ENCODE measurements around the gene BAHCC1.

BAHCC1 gene

GRCh38 chr17:81392909-81393654 is 2.2 kb upstream of the BAHCC1 start:
- H3K27ac ChIP-seq (ENCODE audit: low read length), result no peak overlapping the region
- no peaks in the 10 kb centered on the region for H3K9me2 ChIP-seq (replicated peaks; ENCODE audit: insufficient read depth, low read length)
- no peak overlapping the region for H3K9ac ChIP-seq (ENCODE audit: low read length)
- peaks cover 90% of the 10 kb centered on the region for H3K27me3 ChIP-seq (replicated peaks; ENCODE audit: insufficient read depth, low read length)
- peaks cover 10% of the 10 kb centered on the region for H3K4me1 ChIP-seq (ENCODE audit: low read length)
- H4K20me1 ChIP-seq (ENCODE audit: insufficient read depth, low read length), result no peaks in the 10 kb centered on the region
- no peak for DNase-seq
- H3K4me3 ChIP-seq (ENCODE audit: low read length), result no peak overlapping the region
- H2AFZ ChIP-seq (ENCODE audit: low read length), result no peak overlapping the region
- TF ChIP-seq, protein P1, sequence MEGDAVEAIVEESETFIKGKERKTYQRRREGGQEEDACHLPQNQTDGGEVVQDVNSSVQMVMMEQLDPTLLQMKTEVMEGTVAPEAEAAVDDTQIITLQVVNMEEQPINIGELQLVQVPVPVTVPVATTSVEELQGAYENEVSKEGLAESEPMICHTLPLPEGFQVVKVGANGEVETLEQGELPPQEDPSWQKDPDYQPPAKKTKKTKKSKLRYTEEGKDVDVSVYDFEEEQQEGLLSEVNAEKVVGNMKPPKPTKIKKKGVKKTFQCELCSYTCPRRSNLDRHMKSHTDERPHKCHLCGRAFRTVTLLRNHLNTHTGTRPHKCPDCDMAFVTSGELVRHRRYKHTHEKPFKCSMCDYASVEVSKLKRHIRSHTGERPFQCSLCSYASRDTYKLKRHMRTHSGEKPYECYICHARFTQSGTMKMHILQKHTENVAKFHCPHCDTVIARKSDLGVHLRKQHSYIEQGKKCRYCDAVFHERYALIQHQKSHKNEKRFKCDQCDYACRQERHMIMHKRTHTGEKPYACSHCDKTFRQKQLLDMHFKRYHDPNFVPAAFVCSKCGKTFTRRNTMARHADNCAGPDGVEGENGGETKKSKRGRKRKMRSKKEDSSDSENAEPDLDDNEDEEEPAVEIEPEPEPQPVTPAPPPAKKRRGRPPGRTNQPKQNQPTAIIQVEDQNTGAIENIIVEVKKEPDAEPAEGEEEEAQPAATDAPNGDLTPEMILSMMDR (IDR thresholded peaks at IDR 0.05; ENCODE audit: low read length), result no peak
- no peak for TF ChIP-seq EZH2phosphoT487 (IDR thresholded peaks at IDR 0.05; ENCODE audit: low read length)
- no peak for TF ChIP-seq EZH2 (optimal IDR thresholded peaks at IDR 0.05; ENCODE audit: low read depth, low read length)
- no peaks in the 10 kb centered on the region for H3K9me3 ChIP-seq (replicated peaks; ENCODE audit: insufficient read depth, low read length)
- H3F3A ChIP-seq (ENCODE audit: insufficient read depth, low read length), result peaks cover 3% of the 10 kb centered on the region; the same call in 1 of the 2 replicates
- no peak overlapping the region; the same call in 1 of the 2 replicates for H3K4me2 ChIP-seq (ENCODE audit: low read depth, low read length)
- no peaks in the 10 kb centered on the region for H3K79me2 ChIP-seq (ENCODE audit: low read length)
- no peaks in the 10 kb centered on the region for H3K36me3 ChIP-seq (replicated peaks; ENCODE audit: insufficient read depth, low read length)

DNA sequence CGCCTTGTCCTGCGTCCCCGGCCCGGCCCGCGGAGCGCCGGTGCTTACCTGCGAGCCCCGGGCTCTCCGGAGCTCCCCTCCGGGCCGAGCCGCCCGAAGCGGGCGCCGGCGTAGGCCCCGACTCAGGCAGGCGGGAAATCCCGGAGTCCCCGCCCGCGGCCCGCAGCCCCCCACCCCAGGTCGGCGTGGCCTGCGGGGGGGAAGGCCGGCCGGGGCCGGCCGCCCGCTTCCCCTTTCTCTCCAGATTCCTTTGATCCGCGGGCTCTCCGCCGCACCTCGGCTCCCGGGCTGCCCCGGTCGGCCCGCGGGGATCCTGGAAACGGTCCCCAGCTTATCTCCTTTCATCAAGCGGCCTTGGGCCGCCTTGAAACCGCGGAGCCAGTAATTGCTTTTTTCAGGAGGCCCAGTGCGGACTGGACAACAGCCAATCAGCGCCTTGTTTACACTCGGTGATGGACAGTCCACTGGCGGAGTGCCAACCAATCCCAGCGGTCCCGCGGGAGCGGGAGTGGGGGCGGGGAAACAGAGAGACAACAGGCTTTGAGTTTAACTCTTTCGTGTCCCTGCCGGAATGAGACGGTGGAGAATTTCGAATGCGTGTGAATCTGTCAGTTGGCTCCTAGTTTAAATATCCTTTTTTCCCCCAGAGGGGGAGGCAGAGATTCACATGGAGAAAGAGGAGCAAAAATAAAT is 1.4 kb upstream of the BAHCC1 start:
- no peaks in the 10 kb centered on the region for H3K9me3 ChIP-seq (replicated peaks; ENCODE audit: insufficient read depth, low read length)
- no peak overlapping the region for H3K9ac ChIP-seq (ENCODE audit: low read length)
- H4K20me1 ChIP-seq (ENCODE audit: insufficient read depth, low read length), result no peaks in the 10 kb centered on the region
- peaks cover 90% of the 10 kb centered on the region for H3K27me3 ChIP-seq (replicated peaks; ENCODE audit: insufficient read depth, low read length)
- H3K4me2 ChIP-seq (ENCODE audit: low read depth, low read length), result peak overlapping the region; percentile 57; the same call in 1 of the 2 replicates
- peaks cover 10% of the 10 kb centered on the region for H3K4me1 ChIP-seq (ENCODE audit: low read length)
- peaks cover 3% of the 10 kb centered on the region; the same call in 1 of the 2 replicates for H3F3A ChIP-seq (ENCODE audit: insufficient read depth, low read length)
- no peaks in the 10 kb centered on the region for H3K36me3 ChIP-seq (replicated peaks; ENCODE audit: insufficient read depth, low read length)
- H3K27ac ChIP-seq (ENCODE audit: low read length), result no peak overlapping the region
- H3K79me2 ChIP-seq (ENCODE audit: low read length), result no peaks in the 10 kb centered on the region
- H3K4me3 ChIP-seq (ENCODE audit: low read length), result peak overlapping the region; percentile 21; the same call in 1 of the 2 replicates
- DNase-seq, result peak; percentile 99
- TF ChIP-seq, protein P1 (IDR thresholded peaks at IDR 0.05; ENCODE audit: low read length), result no peak
- TF ChIP-seq EZH2 (optimal IDR thresholded peaks at IDR 0.05; ENCODE audit: low read depth, low read length), result no peak
- TF ChIP-seq EZH2phosphoT487 (IDR thresholded peaks at IDR 0.05; ENCODE audit: low read length), result no peak
- H2AFZ ChIP-seq (ENCODE audit: low read length), result no peak overlapping the region
- no peaks in the 10 kb centered on the region for H3K9me2 ChIP-seq (replicated peaks; ENCODE audit: insufficient read depth, low read length)

GRCh38 chr17:81394377-81394920 is 808 bp upstream of the BAHCC1 start:
- H3K4me2 ChIP-seq (ENCODE audit: low read depth, low read length), result peak overlapping the region; percentile 57; the same call in 1 of the 2 replicates
- H3K4me3 ChIP-seq (ENCODE audit: low read length), result peak overlapping the region; percentile 21; the same call in 1 of the 2 replicates
- no peaks in the 10 kb centered on the region for H3K36me3 ChIP-seq (replicated peaks; ENCODE audit: insufficient read depth, low read length)
- TF ChIP-seq, protein P1 (IDR thresholded peaks at IDR 0.05; ENCODE audit: low read length), result no peak
- TF ChIP-seq EZH2 (optimal IDR thresholded peaks at IDR 0.05; ENCODE audit: low read depth, low read length), result no peak
- TF ChIP-seq EZH2phosphoT487 (IDR thresholded peaks at IDR 0.05; ENCODE audit: low read length), result no peak
- no peak overlapping the region for H3K27ac ChIP-seq (ENCODE audit: low read length)
- H3K4me1 ChIP-seq (ENCODE audit: low read length), result peaks cover 10% of the 10 kb centered on the region
- H3K9me2 ChIP-seq (replicated peaks; ENCODE audit: insufficient read depth, low read length), result no peaks in the 10 kb centered on the region
- 0 out of 2 replicates have a peak overlapping the region, but pooled peaks have one; percentile 27 for H2AFZ ChIP-seq (ENCODE audit: low read length)
- no peaks in the 10 kb centered on the region for H4K20me1 ChIP-seq (ENCODE audit: insufficient read depth, low read length)
- no peak overlapping the region for H3K9ac ChIP-seq (ENCODE audit: low read length)
- H3K9me3 ChIP-seq (replicated peaks; ENCODE audit: insufficient read depth, low read length), result no peaks in the 10 kb centered on the region
- peaks cover 3% of the 10 kb centered on the region; the same call in 1 of the 2 replicates for H3F3A ChIP-seq (ENCODE audit: insufficient read depth, low read length)
- H3K79me2 ChIP-seq (ENCODE audit: low read length), result no peaks in the 10 kb centered on the region
- no peak for DNase-seq
- peaks cover 86% of the 10 kb centered on the region for H3K27me3 ChIP-seq (replicated peaks; ENCODE audit: insufficient read depth, low read length)
